Karpas-422 (cell line): ENCODE measurements around the gene FHOD3. TPM values are rescaled to one million over a fixed set of nuclear protein-coding genes. Genes with fewer than 3 reads are reported as not detected.

Experiments used
- DNase-seq: peaks from one replicate; pipeline ENCODE4 v3.0.0-alpha.2; 2015
- H2AFZ ChIP-seq: fragments of 200-600 bp; sonication (generic); 2 replicates; pipeline ENCODE4 v1.6.1; 2014; ENCODE audit warnings: antibody characterized with exemption, low read length, mixed read lengths
- H3K27ac ChIP-seq: fragments of 200-600 bp; sonication (generic); 2 replicates; pipeline ENCODE4 v1.5.1; 2014; ENCODE audit warnings: mild to moderate bottlenecking, low read length, moderate library complexity
- H3K27me3 ChIP-seq: fragments of 200-600 bp; sonication (generic); 2 replicates; pipeline ENCODE4 v1.6.1; 2014; ENCODE audit warnings: low read length, mixed read lengths
- H3K36me3 ChIP-seq: fragments of 200-600 bp; sonication (generic); 2 replicates; pipeline ENCODE4 v1.6.1; 2014; ENCODE audit warnings: low read length, mixed read lengths; ENCODE audit not compliant: insufficient read depth
- H3K4me1 ChIP-seq: fragments of 200-600 bp; sonication (generic); 2 replicates; pipeline ENCODE4 v1.6.1; 2014; ENCODE audit warnings: mild to moderate bottlenecking, low read length, mixed read lengths
- H3K4me2 ChIP-seq: fragments of 200-600 bp; sonication (generic); 2 replicates; pipeline ENCODE4 v1.6.1; 2014; ENCODE audit warnings: low read length, low read depth, mild to moderate bottlenecking; ENCODE audit not compliant: poor library complexity, severe bottlenecking
- H3K4me3 ChIP-seq: fragments of 200-600 bp; sonication (generic); 2 replicates; pipeline ENCODE4 v1.5.1; 2014; ENCODE audit warnings: mild to moderate bottlenecking, antibody characterized with exemption, low read length, mixed read lengths
- H3K79me2 ChIP-seq: fragments of 200-600 bp; sonication (generic); 2 replicates; pipeline ENCODE4 v1.6.1; 2014; ENCODE audit warnings: mild to moderate bottlenecking, low read length, mixed read lengths
- H3K9ac ChIP-seq: fragments of 200-600 bp; sonication (generic); 2 replicates; pipeline ENCODE4 v1.6.0; 2014; ENCODE audit warnings: low read length
- H3K9me2 ChIP-seq: fragments of 200-600 bp; sonication (generic), shearing (Covaris generic); replicated peaks from 2 replicates; pipeline ENCODE4 v1.6.0; 2014; ENCODE audit warnings: mild to moderate bottlenecking, low read length, moderate library complexity; ENCODE audit not compliant: insufficient read depth
- H3K9me3 ChIP-seq: fragments of 300-700, 200-600 bp; sonication (generic); 2 replicates; pipeline ENCODE4 v1.6.1; 2014; ENCODE audit warnings: low read length, mixed read lengths
- H4K20me1 ChIP-seq: fragments of 200-600 bp; sonication (generic); 2 replicates; pipeline ENCODE4 v1.6.1; 2014; ENCODE audit warnings: mild to moderate bottlenecking, antibody characterized with exemption, low read length, low read depth; ENCODE audit not compliant: insufficient read depth
- total RNA-seq: library from RNA; depleted of rRNA; stranded (reverse); fragments of >200 nt; shearing (Covaris generic); gene quantifications from 2 replicates; pipeline ENCODE4 v1.2.3, GENCODE V29; 2014; ENCODE audit warnings: low replicate concordance

FHOD3 gene
- total RNA-seq, 1 experiment from 2014 or later: 26.6 TPM

DNA sequence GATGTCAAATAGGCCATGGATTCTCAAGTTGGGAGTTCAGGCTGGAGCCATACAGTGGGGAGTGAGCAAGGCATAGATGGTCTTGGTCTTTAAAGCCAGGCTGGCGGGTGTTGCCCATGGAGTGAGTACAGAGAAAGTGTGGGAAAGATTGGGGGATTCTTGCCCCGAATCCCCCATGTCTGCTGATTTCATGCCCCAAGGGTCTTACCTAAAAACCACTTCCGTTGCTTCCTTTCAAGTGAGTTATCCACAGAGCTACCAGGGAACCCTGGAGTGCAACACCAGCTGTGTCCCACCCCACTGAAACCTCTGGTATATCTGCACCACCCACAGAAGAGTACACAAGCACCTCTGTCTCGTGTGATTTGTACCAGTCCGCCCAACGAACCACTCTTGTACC, 31.4 kb downstream of the FHOD3 start:
- no peak overlapping the region for H3K9ac ChIP-seq
- H3K36me3 ChIP-seq: no peaks in the 10 kb centered on the region
- H3K9me2 ChIP-seq: no peaks in the 10 kb centered on the region
- H3K9me3 ChIP-seq: no peaks in the 10 kb centered on the region
- H3K4me2 ChIP-seq: no peak overlapping the region
- H3K4me1 ChIP-seq: no peaks in the 10 kb centered on the region
- no peaks in the 10 kb centered on the region for H4K20me1 ChIP-seq
- H3K27ac ChIP-seq: no peak overlapping the region
- H3K4me3 ChIP-seq: no peak overlapping the region
- H3K27me3 ChIP-seq: no peaks in the 10 kb centered on the region
- H2AFZ ChIP-seq: no peak overlapping the region
- no peaks in the 10 kb centered on the region for H3K79me2 ChIP-seq
- no peak for DNase-seq

DNA sequence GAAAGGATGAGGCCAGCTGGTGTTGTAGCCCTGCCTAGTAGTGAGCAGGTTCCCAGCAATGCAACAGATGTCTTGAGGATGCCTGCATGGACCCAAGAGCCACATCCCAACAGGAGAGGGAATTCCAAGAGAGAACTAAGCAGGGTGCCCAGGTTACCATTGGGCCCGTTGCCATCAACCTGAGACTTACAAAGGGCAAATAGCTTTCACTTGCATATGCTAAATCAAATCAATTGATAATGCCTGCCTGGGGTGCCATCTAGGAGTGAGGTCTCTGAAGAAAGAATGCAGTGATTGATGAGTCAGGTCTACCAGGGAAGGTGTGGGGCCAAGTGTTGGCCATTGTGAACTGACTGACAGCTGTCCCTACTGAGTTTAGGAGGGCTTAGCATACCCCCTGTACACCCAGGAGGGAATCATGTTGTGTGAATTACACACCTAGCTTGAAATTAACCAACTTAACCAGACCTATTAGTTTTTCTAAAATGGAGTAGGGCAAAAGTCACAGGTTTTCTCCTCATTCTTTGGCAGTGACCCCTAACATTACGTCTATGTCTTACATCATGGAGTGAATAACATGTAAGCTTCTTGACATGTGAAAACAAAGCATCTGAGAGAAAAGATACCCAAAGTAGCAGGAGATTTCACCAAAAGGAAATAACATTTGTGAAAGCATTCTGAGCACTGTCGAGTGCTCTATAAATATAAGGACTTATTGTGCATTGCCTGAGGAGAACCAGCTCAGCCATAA, 32.3 kb downstream of the FHOD3 start:
- Histone ChIP-seq H4K20me1 (no peaks in the 10 kb centered on the region), H3K4me3 (no peak overlapping the region), H3K79me2 (no peaks in the 10 kb centered on the region), H3K4me1 (no peaks in the 10 kb centered on the region), H3K4me2 (no peak overlapping the region), H2AFZ (no peak overlapping the region), H3K27ac (no peak overlapping the region), H3K9me2 (no peaks in the 10 kb centered on the region), H3K9ac (no peak overlapping the region), H3K27me3 (no peaks in the 10 kb centered on the region), H3K36me3 (no peaks in the 10 kb centered on the region), H3K9me3 (no peaks in the 10 kb centered on the region)
- no peak for DNase-seq

- no peak for DNase-seq
- no peaks in the 10 kb centered on the region for H3K79me2 ChIP-seq
These were observed 33.0 kb downstream of the FHOD3 start for GRCh38 chr18:36330435-36331052.

GRCh38 chr18:36331521-36331971, 34.0 kb downstream of the FHOD3 start:
- Histone ChIP-seq H3K27me3 (no peaks in the 10 kb centered on the region), H2AFZ (no peak overlapping the region), H3K9me2 (no peaks in the 10 kb centered on the region), H3K27ac (no peak overlapping the region), H3K4me1 (no peaks in the 10 kb centered on the region), H3K79me2 (no peaks in the 10 kb centered on the region), H4K20me1 (no peaks in the 10 kb centered on the region), H3K4me2 (no peak overlapping the region), H3K36me3 (no peaks in the 10 kb centered on the region), H3K9ac (no peak overlapping the region), H3K9me3 (no peaks in the 10 kb centered on the region), H3K4me3 (no peak overlapping the region)
- no peak for DNase-seq

More at GRCh38 chr18:36330435-36331052, 33.0 kb downstream of the FHOD3 start:
- H3K4me3 ChIP-seq: no peak overlapping the region
- no peak overlapping the region for H3K9ac ChIP-seq
- no peak overlapping the region for H3K4me2 ChIP-seq
- H4K20me1 ChIP-seq: no peaks in the 10 kb centered on the region
- no peaks in the 10 kb centered on the region for H3K4me1 ChIP-seq
- H3K9me3 ChIP-seq: no peaks in the 10 kb centered on the region
- no peak overlapping the region for H3K27ac ChIP-seq
- H3K27me3 ChIP-seq: no peaks in the 10 kb centered on the region
- no peaks in the 10 kb centered on the region for H3K36me3 ChIP-seq
- no peaks in the 10 kb centered on the region for H3K9me2 ChIP-seq
- no peak overlapping the region for H2AFZ ChIP-seq

- DNase-seq: no peak
- no peaks in the 10 kb centered on the region for H3K4me1 ChIP-seq
- no peak overlapping the region for H3K27ac ChIP-seq
- H3K27me3 ChIP-seq: no peaks in the 10 kb centered on the region
- H2AFZ ChIP-seq: no peak overlapping the region
- H3K9me2 ChIP-seq: no peaks in the 10 kb centered on the region
- H4K20me1 ChIP-seq: no peaks in the 10 kb centered on the region
- no peaks in the 10 kb centered on the region for H3K36me3 ChIP-seq
- no peak overlapping the region for H3K4me2 ChIP-seq
- no peak overlapping the region for H3K4me3 ChIP-seq
- no peaks in the 10 kb centered on the region for H3K9me3 ChIP-seq
- H3K79me2 ChIP-seq: no peaks in the 10 kb centered on the region
- no peak overlapping the region for H3K9ac ChIP-seq
These were observed 35.9 kb downstream of the FHOD3 start for GRCh38 chr18:36333414-36333813.

DNA sequence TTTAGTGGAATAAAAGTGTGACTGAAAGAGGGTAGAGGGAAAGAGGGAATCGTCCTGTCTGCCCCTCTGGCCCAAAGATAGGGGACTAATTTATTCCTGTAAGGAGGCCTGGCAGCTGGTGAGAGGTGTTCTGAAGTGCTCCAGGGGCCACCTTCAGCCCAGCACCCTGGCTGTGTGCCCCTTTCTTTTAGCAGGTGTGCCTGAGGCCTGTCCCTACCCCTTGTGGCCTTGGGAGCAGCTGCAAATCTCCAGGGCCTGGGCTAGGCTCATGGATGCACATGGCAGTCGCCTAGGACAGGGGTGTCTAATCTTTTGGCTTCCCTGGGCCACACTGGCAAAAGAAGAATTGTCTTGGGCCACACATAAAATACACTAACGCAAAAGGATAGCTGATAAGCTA, 37.3 kb downstream of the FHOD3 start:
- Histone ChIP-seq H3K27me3 (no peaks in the 10 kb centered on the region), H4K20me1 (no peaks in the 10 kb centered on the region), H3K4me3 (no peak overlapping the region), H3K79me2 (no peaks in the 10 kb centered on the region), H2AFZ (no peak overlapping the region), H3K36me3 (no peaks in the 10 kb centered on the region), H3K9me2 (no peaks in the 10 kb centered on the region), H3K9me3 (no peaks in the 10 kb centered on the region), H3K4me1 (no peaks in the 10 kb centered on the region), H3K4me2 (no peak overlapping the region), H3K27ac (no peak overlapping the region), H3K9ac (no peak overlapping the region)
- no peak for DNase-seq

GRCh38 chr18:36335476-36336279, 38.2 kb downstream of the FHOD3 start:
- Histone ChIP-seq H3K9ac (no peak overlapping the region), H3K79me2 (no peaks in the 10 kb centered on the region), H3K27ac (no peak overlapping the region), H3K9me2 (no peaks in the 10 kb centered on the region), H4K20me1 (no peaks in the 10 kb centered on the region), H3K4me1 (no peaks in the 10 kb centered on the region), H3K27me3 (no peaks in the 10 kb centered on the region), H3K4me3 (no peak overlapping the region), H3K9me3 (no peaks in the 10 kb centered on the region), H2AFZ (no peak overlapping the region), H3K4me2 (no peak overlapping the region), H3K36me3 (no peaks in the 10 kb centered on the region)
- no peak for DNase-seq
